Amniotic stem cell (primary cell): ENCODE measurements around the gene BICC1.

Experiments
- DNase-seq: peaks from one replicate; lab custom pipeline; 2025; lab: John Stamatoyannopoulos, UW

BICC1 gene

GRCh38 chr10:58778966-58779365 lies 266.3 kb downstream of the BICC1 start:
- DNase-seq: no peak

- DNase-seq: no peak
Observed at GRCh38 chr10:58779594-58779993, 266.9 kb downstream of the BICC1 start.

- DNase-seq: no peak
Observed at GRCh38 chr10:58780476-58780875, 267.8 kb downstream of the BICC1 start.

- no peak for DNase-seq
Observed at GRCh38 chr10:58781873-58782488, 269.3 kb downstream of the BICC1 start.

- no peak for DNase-seq
Observed at GRCh38 chr10:58782876-58783851, 270.5 kb downstream of the BICC1 start.

- no peak for DNase-seq
Observed at GRCh38 chr10:58784361-58784760, 271.7 kb downstream of the BICC1 start.

- no peak for DNase-seq
Observed at GRCh38 chr10:58785354-58785753, 272.7 kb downstream of the BICC1 start.

- DNase-seq: no peak
Observed at GRCh38 chr10:58791137-58791536, 278.5 kb downstream of the BICC1 start.

GRCh38 chr10:58795560-58795959 lies 282.9 kb downstream of the BICC1 start:
- DNase-seq: no peak

GRCh38 chr10:58796242-58796641 lies 283.6 kb downstream of the BICC1 start:
- DNase-seq: no peak

- DNase-seq: no peak
Observed at GRCh38 chr10:58796824-58797223, 284.2 kb downstream of the BICC1 start.

- no peak for DNase-seq
Observed at GRCh38 chr10:58797356-58797755, 284.7 kb downstream of the BICC1 start.

GRCh38 chr10:58802047-58802446 lies 289.4 kb downstream of the BICC1 start:
- DNase-seq: no peak

- DNase-seq: no peak
Observed at GRCh38 chr10:58806323-58806722, 293.7 kb downstream of the BICC1 start.

GRCh38 chr10:58806970-58807628 lies 294.4 kb downstream of the BICC1 start:
- DNase-seq: no peak

GRCh38 chr10:58807629-58808022 lies 295.0 kb downstream of the BICC1 start:
- DNase-seq: no peak

- no peak for DNase-seq
Observed at GRCh38 chr10:58810751-58811150, 298.1 kb downstream of the BICC1 start.

GRCh38 chr10:58813573-58813972 lies 300.9 kb downstream of the BICC1 start:
- no peak for DNase-seq

GRCh38 chr10:58817201-58817846 lies 304.7 kb downstream of the BICC1 start:
- DNase-seq: no peak

- no peak for DNase-seq
Observed at GRCh38 chr10:58818900-58819299, 306.2 kb downstream of the BICC1 start.

- no peak for DNase-seq
Observed at GRCh38 chr10:58820386-58820785, 307.7 kb downstream of the BICC1 start.
